Measurements from ENCODE around the gene ZNF107.

DNA sequence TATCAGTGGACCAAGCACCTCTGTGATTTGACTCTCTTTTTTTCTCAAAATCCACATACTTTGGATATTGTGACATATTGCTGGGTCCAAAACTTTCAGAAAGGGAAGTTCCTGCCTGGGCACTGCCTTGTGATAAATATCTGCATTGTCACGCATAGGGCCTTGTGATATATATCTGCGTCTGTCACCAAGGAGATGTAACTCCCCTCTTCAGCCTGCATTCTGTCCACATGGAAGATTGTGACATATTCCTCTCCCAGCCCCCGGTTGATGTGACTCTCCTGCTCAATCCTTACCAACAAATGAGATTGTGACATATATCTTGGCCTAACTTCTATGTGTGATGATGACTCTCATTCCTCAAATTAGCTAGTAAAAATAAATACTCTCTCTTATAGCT, 25.4 kb upstream of the ZNF107 start:
- no peak for TF ChIP-seq CREB1 (IDR thresholded peaks at IDR 0.05)
- TF ChIP-seq HDAC6 (IDR thresholded peaks at IDR 0.05; ENCODE audit: low read depth, low read length), result no peak
- no peak for TF ChIP-seq SP1 (IDR thresholded peaks at IDR 0.05; ENCODE audit: low read depth, low read length)
- TF ChIP-seq, protein P1, sequence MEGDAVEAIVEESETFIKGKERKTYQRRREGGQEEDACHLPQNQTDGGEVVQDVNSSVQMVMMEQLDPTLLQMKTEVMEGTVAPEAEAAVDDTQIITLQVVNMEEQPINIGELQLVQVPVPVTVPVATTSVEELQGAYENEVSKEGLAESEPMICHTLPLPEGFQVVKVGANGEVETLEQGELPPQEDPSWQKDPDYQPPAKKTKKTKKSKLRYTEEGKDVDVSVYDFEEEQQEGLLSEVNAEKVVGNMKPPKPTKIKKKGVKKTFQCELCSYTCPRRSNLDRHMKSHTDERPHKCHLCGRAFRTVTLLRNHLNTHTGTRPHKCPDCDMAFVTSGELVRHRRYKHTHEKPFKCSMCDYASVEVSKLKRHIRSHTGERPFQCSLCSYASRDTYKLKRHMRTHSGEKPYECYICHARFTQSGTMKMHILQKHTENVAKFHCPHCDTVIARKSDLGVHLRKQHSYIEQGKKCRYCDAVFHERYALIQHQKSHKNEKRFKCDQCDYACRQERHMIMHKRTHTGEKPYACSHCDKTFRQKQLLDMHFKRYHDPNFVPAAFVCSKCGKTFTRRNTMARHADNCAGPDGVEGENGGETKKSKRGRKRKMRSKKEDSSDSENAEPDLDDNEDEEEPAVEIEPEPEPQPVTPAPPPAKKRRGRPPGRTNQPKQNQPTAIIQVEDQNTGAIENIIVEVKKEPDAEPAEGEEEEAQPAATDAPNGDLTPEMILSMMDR (IDR thresholded peaks at IDR 0.05; ENCODE audit: control extremely low read depth in 1 of 3, insufficient read depth in 1 of 3, low read depth in 1 of 3, low read length in 3 of 3), result no peak
- no peak for TF ChIP-seq POLR2A (IDR thresholded peaks at IDR 0.05; ENCODE audit: control extremely low read depth in 1 of 2, low read depth in 2 of 2, low read length in 2 of 2)
